GM18517 (cell line): ENCODE measurements around the gene MCM9.
A peak's percentile ranks its signal among the peaks of the same experiment; 100 is the strongest.
"Not testable (repeated sequence)": the region's sequence is repeated elsewhere in the genome, so short reads cannot be mapped to it uniquely, and the experiment has no call there.

Source experiments
- ATAC-seq: cut with Tn5 transposase; IDR thresholded peaks from one replicate; pipeline ENCODE4 v1.9.1; 2021; ENCODE audit warnings: mild to moderate bottlenecking, moderate library complexity; ENCODE audit not compliant: unreplicated experiment

Gene MCM9

GRCh38 chr6:118868901-118869300 lies 66.1 kb downstream of the MCM9 start:
- not testable (repeated sequence) for ATAC-seq

- ATAC-seq, result no peak
Observed at GRCh38 chr6:118867181-118867580, 67.8 kb downstream of the MCM9 start.

DNA sequence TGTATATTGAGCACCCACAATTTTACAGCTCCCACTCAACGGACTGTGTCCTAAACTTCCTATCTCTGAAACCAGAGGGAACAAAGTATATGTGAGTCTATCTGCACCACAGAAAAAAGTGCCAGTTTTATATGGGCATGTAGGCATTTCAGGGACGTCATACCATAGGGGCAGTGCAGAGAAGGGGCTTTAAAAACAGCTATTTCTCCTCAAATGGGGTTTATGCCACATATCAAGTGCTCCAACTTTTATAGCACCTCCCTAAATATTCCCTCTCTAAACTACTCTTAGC lies 69.9 kb downstream of the MCM9 start:
- ATAC-seq, result no peak

DNA sequence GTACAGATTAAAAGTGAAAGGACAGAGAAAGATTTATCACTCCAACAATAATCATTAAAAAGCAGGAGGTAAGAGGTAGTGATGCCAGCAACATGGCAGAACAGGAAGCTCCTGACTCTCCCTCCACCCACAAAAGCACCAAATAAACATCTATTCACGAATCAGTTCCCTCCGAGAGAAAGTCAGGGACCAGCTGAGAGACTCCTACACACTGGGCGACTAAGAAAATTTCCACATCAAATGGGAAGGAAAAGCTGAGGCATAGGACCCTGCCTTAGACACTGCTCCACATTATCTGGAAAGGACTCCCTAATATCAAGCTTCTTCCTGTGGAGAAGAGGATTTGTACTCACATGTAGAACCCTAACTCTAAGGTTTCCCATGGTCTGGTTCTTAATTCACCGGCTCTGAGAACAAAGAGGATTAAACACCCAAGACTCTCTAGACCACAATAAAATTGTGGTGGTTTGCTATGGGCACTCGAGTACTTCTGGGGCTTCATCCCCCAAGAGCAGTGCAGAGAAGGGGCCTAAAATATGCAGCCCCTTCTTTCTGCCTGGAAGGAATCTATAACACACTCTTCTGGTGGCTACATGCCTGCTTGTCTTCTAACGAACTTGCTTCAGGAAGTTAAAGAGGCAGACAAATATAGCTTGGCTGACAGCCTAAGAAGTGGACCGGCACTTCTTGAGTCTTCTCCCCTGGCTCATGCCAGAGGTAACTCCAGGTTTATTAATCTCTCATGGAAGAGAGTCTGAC lies 70.4 kb downstream of the MCM9 start:
- no peak for ATAC-seq

- no peak for ATAC-seq
Observed at GRCh38 chr6:118862443-118862842, 72.5 kb downstream of the MCM9 start.

DNA sequence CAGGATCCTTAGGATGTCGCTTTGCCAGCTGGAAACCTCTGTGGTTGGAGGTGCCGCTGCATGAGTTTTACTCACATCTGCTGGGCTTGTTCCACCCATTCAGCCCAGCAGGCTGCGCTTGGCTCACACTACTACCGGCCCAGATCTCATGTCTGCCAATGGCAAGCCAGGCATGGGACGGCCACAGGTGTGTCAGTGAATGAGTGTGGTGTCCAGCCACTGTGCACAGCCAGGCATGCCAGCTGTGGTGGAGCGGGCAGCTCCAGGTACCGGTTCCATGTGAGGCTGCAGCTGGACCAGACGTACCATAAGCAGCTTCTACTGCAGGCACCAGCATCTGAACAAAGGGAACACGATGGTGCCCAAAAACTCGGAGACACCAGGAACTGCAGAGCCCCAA lies 74.1 kb downstream of the MCM9 start:
- ATAC-seq, result no peak

GRCh38 chr6:118860363-118860762 lies 74.6 kb downstream of the MCM9 start:
- ATAC-seq, result no peak

GRCh38 chr6:118859517-118860064 lies 75.4 kb downstream of the MCM9 start:
- no peak for ATAC-seq

DNA sequence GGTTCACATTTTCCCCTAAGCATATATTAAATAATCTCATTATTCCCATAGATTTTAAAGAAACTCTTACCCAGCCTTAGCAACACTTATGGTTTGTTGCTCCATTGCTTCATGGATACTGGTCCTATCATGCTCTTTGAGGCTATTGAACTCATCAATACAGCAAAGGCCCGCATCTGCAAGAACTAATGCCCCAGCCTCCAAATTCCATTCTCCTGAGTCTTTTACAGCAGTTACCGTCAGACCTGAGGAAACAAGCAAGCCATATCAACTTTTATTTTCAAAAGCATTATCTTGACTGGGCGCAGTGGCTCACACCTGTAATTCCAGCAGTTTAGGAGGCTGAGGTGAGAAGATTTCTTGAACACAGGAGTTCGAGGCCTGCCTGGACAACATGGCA lies 78.7 kb downstream of the MCM9 start:
- no peak for ATAC-seq

- no peak for ATAC-seq
Observed at GRCh38 chr6:118853408-118853807, 81.6 kb downstream of the MCM9 start.

- peak; percentile 42 for ATAC-seq
Observed at GRCh38 chr6:118844915-118845314, 90.0 kb downstream of the MCM9 start.

DNA sequence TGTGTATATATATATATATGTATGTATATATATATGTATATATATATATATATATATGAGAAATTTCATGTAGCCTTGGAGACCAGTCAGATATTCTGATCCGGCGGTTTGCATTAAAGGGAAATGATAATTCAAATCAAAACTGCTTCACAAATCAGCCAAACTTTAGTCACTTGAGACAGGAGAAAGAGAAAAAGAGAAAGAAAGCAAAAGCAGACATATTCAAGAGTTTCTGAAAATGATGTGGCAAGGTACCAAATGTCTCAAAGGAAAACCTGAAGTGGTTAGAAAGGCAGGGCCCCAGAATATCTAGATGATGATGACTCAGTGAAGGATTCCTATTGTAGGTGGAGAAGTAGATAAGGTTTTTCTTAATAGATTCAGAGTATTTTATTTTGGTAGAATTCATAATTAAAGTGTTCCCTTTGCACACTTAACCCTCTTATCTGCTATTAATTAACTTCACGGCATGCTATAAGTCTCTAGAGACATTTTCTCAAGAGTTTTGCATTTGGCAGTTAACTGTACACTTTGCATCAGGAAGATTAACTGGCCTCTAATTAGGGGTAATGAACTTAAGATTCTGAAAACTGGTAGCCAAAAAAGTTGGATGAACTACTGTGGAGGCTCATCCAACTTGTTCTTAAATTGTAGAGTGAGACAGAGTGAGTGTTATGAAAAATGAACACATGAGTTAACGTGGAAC lies 91.1 kb downstream of the MCM9 start:
- peak; percentile 98 for ATAC-seq

DNA sequence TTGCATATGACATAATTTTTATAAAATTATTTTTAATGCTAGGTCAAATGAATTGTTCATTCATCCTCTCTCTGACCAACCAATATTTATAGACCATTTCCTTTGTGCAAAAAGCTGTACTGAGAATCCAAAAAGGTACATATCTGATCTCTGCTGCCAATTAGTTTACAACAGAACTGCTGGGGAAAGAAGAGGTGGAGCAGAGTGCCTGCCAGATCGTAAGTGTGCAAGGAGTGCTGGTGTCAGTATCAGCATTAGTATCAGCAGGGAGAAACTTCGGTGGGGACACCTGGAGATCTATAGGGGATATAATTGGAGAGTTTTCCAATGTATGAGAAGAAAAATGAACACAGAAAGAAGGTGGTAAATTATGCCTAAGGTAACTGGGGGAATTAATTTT lies 104.3 kb downstream of the MCM9 start:
- no peak for ATAC-seq

DNA sequence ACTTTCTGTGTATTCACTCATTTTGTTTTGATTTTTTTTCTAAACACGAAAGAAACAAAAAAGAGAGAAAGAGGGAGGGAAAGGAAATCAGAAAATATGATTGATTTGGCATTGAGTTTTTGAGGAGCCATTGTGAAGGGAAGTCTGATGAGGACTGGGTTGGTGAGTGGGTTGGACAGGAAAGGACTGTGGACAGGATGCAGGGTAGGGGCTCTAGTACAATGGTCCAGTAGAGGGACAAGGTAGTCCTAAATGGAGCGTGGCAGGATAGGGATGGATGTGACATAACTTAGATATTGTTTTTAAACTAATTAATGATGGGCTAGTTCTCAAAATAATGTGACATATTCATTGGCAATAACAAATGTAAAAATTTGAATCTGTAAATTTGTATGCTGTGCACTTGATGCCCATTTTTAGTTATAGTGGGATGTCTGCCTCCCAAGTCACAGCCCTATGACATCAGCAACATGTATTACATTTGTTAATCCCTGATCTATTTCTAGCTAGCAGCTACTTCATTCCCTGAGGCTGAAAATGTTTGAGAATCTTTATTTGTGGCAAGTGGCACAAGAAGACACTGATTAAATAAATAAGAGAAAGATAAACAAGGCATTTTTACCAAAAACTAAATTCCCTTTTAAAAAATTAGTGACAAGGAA lies 105.0 kb downstream of the MCM9 start:
- no peak for ATAC-seq

GRCh38 chr6:118826096-118826495 lies 108.9 kb downstream of the MCM9 start:
- ATAC-seq, result no peak

- ATAC-seq, result no peak
Observed at GRCh38 chr6:118825661-118826060, 109.3 kb downstream of the MCM9 start.

- no peak for ATAC-seq
Observed at GRCh38 chr6:118815495-118815894, 119.5 kb downstream of the MCM9 start.

- ATAC-seq, result no peak
Observed at GRCh38 chr6:118813775-118814174, 121.2 kb downstream of the MCM9 start.

GRCh38 chr6:118812970-118813369 lies 122.0 kb downstream of the MCM9 start:
- ATAC-seq, result no peak

DNA sequence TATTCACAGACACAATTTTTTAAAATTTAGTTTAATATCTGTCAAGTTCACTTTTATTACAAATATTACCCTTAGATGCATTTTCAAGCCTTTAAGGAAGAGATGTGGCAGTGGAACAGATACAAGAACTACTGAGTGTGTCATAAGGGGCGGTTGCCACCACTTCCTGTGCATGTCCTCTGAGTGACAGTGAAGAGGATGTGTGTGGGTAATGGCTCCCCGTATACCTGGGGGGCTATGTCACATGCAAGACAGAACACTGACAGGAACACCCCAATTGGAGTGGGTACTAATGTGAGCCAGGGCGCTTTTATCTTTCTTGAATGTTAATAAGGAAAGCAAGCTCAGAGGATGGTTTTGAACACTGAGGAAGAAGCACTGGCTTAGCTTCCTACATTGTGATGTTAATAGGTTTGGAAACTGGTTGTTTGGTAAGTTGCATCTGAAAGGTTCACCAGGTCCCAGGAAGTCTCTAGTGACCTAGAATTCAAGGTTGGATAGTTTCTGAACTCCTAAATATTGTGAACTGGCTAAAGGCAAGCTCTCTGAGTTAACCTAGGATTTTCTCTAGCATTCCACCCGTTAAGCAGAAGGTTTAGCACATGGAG lies 124.4 kb downstream of the MCM9 start:
- ATAC-seq, result peak; percentile 93
